Tibial nerve (tissue), 4 donors: ENCODE measurements around the gene MXD4. TPM values are rescaled to one million over a fixed set of nuclear protein-coding genes. Genes with fewer than 3 reads are reported as not detected.

Experiments used
- DNase-seq, 2 donors: peaks; one replicate each; pipeline ENCODE4 v3.0.0-alpha.2; 2019; ENCODE audit warnings: low spot score in 2 of 2
- H3K27ac ChIP-seq, 4 donors: fragments of 200-600 bp; sonication (generic) in 3 of 4; one replicate each; pipeline ENCODE4 v1.5.1; 2017 to 2019; ENCODE audit warnings: mild to moderate bottlenecking in 1 of 4
- H3K27me3 ChIP-seq, 2 donors: fragments of 200-600 bp; sonication (generic) in 1 of 2; one replicate each; pipeline versions ENCODE4 v1.5.1 to v1.6.0; 2017 to 2019
- H3K36me3 ChIP-seq, 3 donors: fragments of 200-600 bp; sonication (generic); one replicate each; pipeline ENCODE4 v1.5.1; 2018 to 2019
- H3K4me1 ChIP-seq, 4 donors: fragments of 200-600 bp; sonication (generic) in 3 of 4; one replicate each; pipeline ENCODE4 v1.5.1; 2017 to 2019
- H3K4me3 ChIP-seq, 4 donors: fragments of 200-600 bp; sonication (generic) in 3 of 4; one replicate each; pipeline ENCODE4 v1.5.1; 2017 to 2019; ENCODE audit warnings: mild to moderate bottlenecking in 1 of 4, moderate library complexity in 1 of 4
- H3K9me3 ChIP-seq, 4 donors: fragments of 200-600 bp; sonication (generic) in 3 of 4; one replicate each; pipeline ENCODE4 v1.5.1; 2017 to 2019
- CTCF ChIP-seq, 5 experiments: fragments of 200-600 bp in 3 of 5; fragments of 450-650 bp in 2 of 5; sonication (generic) in 3 of 5; IDR thresholded peaks; one replicate each; pipeline ENCODE4 v1.5.1; 2016 to 2019; ENCODE audit warnings: antibody characterized with exemption in 5 of 5, mild to moderate bottlenecking in 3 of 5, moderate library complexity in 2 of 5
- EP300 ChIP-seq, 2 donors: sonication (generic); formaldehyde crosslinking; IDR thresholded peaks; one replicate each; pipeline ENCODE4 v1.6.1; 2017; ENCODE audit warnings: antibody characterized with exemption in 2 of 2, mild to moderate bottlenecking in 1 of 2
- POLR2A ChIP-seq, 2 donors: fragments of 450-650 bp; IDR thresholded peaks; one replicate each; pipeline ENCODE4 v1.6.1; 2017; ENCODE audit warnings: antibody characterized with exemption in 2 of 2, mild to moderate bottlenecking in 2 of 2, moderate library complexity in 2 of 2
- WGBS, 2 donors: methylation state at CpG; one replicate each; pipeline ENCODE4 v1.1.5; 2018; 5-methylcytosine and 5-hydroxymethylcytosine counted together
- total RNA-seq, 4 donors: library from RNA; depleted of rRNA; stranded (reverse); fragments of >200 nt; gene quantifications; one replicate each; pipeline ENCODE4 v1.1.0, GENCODE V29; 2016

The MXD4 gene
- total RNA-seq, 4 donors from 2014 or later, result 62.4 to 77.1 (median 62.9) TPM

DNA sequence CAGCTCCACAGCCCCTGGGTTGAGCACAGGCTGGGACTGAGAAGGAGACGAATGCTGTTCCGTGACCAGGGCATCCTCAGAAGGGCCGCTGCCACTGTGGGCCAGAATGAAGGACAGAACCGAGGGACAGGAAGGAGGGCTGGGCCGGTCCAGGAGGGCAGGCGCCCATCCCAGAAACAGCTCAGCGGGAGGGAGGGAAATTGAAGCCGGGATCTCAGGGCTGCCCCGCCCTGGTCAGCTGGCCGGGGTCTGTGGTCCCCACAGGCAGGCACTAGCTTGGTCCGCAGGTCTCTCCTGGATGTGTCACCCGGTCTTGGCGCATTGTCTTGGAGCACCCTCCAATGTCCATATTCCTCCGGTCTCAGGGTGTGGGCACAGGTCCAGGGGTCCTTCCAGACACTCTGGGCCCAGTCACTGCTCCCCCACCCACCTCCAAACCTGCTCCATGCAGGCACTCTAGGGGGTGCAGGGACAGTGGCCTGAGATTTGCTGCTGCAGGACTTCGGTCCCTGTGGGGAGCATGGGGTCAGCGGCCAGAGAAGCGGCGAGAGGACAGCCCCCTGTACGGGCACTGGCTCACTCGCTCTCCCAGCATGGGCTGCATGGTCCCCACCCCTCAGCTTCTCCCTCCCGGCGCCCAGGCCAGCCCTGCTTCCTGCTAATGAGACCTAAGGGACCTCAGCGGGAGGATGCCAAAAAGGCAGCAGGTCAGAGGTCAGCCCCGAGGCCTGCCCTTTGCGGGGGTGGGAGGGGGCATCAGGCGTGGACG is 23.9 kb upstream of the MXD4 start:
- TF ChIP-seq EP300 (IDR thresholded peaks at IDR 0.05) (no peak), POLR2A (IDR thresholded peaks at IDR 0.05) (no peak), CTCF (IDR thresholded peaks at IDR 0.05) (no peak)
- no peak for DNase-seq
- 60 to 65% methylated on average over 20 to 24 of the region's 27 CpGs for WGBS, 2 donors
- Histone ChIP-seq H3K27me3 (no peaks in the 10 kb centered on the region), H3K4me1 (peaks cover 0 to 5% (median 2%) of the 10 kb centered on the region in 4 donors), H3K9me3 (no peaks in the 10 kb centered on the region), H3K36me3 (peaks cover 0 to 4% (median 0%) of the 10 kb centered on the region in 3 donors), H3K4me3 (no peak overlapping the region), H3K27ac (no peak overlapping the region)

GRCh38 chr4:2284934-2285612 is 23.2 kb upstream of the MXD4 start:
- Histone ChIP-seq H3K4me1 (peaks cover 0 to 5% (median 2%) of the 10 kb centered on the region in 4 donors), H3K36me3 (peaks cover 0 to 4% (median 0%) of the 10 kb centered on the region in 3 donors), H3K27me3 (no peaks in the 10 kb centered on the region), H3K9me3 (no peaks in the 10 kb centered on the region), H3K27ac (no peak overlapping the region), H3K4me3 (no peak overlapping the region)
- WGBS, 2 donors, result 81 to 85% methylated on average over 14 to 15 of the region's 15 CpGs
- no peak for TF ChIP-seq CTCF (IDR thresholded peaks at IDR 0.05)
- DNase-seq, result no peak

DNA sequence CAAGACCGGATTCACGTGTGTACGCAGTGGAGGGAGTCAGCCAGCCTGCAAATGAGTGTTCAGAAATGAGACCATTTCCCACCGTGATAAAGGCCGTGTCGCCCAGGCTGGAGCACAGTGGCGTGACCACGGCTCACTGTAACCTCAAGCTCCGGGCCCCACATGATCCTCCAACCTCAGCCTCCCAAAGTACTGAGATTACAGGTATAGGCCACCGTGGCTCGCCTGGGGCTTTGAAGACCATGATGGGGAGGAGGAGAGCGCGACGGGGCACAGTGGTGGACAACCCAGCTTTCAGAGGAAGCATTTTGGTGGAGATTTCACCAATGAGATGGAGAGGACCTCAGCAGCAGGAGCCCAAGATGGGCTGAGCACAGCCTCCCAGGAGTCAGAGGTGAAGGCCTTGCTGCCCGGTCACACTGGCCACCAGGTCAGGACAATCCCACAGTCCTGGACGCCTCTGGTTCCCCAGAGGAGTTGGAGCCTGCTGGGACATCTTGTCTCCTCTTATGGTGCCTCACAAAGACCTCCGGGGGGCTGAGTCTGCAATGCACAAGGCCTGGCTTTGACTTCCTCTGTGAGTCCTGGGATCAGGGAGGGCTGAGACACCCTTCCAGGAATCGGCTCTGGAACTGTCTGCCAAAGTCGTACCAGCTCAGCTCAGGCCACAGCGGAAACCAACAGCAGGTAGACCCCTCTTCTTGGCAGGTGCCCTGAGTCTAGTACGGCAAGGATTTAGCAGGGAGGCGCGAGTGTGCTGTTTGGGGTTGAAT is 22.4 kb upstream of the MXD4 start:
- no peak for DNase-seq
- TF ChIP-seq CTCF (IDR thresholded peaks at IDR 0.05) (no peak), POLR2A (IDR thresholded peaks at IDR 0.05) (no peak), EP300 (IDR thresholded peaks at IDR 0.05) (no peak)
- H3K9me3 ChIP-seq, result no peaks in the 10 kb centered on the region
- 91 to 96% methylated on average over 21 to 22 of the region's 23 CpGs for WGBS, 2 donors
- peaks cover 0 to 5% (median 2%) of the 10 kb centered on the region in 4 donors for H3K4me1 ChIP-seq
- no peak overlapping the region for H3K4me3 ChIP-seq
- no peak overlapping the region for H3K27ac ChIP-seq
- no peaks in the 10 kb centered on the region for H3K27me3 ChIP-seq
- peaks cover 0 to 4% (median 0%) of the 10 kb centered on the region in 3 donors for H3K36me3 ChIP-seq

GRCh38 chr4:2283199-2283711 is 21.3 kb upstream of the MXD4 start:
- no peak for TF ChIP-seq EP300 (IDR thresholded peaks at IDR 0.05)
- TF ChIP-seq CTCF (IDR thresholded peaks at IDR 0.05), result no peak
- TF ChIP-seq POLR2A (IDR thresholded peaks at IDR 0.05), result no peak
- DNase-seq, result no peak

More at GRCh38 chr4:2283199-2283711, 21.3 kb upstream of the MXD4 start:
- H3K27ac ChIP-seq, result no peak overlapping the region
- no peaks in the 10 kb centered on the region for H3K27me3 ChIP-seq
- WGBS, 2 donors, result 91 to 99% methylated on average over 3 of the region's 3 CpGs
- H3K4me1 ChIP-seq, result peaks cover 0 to 5% (median 2%) of the 10 kb centered on the region in 4 donors
- H3K4me3 ChIP-seq, result no peak overlapping the region
- H3K9me3 ChIP-seq, result no peaks in the 10 kb centered on the region
- H3K36me3 ChIP-seq, result peaks cover 0 to 4% (median 0%) of the 10 kb centered on the region in 3 donors
